ENCODE data around the gene PRKG1.

PRKG1 gene

GRCh38 chr10:51364674-51365073 is 290.4 kb downstream of the PRKG1 start:
- TF ChIP-seq CTCF (IDR thresholded peaks at IDR 0.05; ENCODE audit: low read depth, low read length) = no peak
- no peak overlapping the region for H3K4me3 ChIP-seq (ENCODE audit: low read depth, low read length)

- TF ChIP-seq CTCF (IDR thresholded peaks at IDR 0.05; ENCODE audit: low read depth, low read length) = no peak
- H3K4me3 ChIP-seq (ENCODE audit: low read depth, low read length) = no peak overlapping the region
These were observed 291.8 kb downstream of the PRKG1 start for GRCh38 chr10:51366044-51366443.

GRCh38 chr10:51367127-51367526 is 292.8 kb downstream of the PRKG1 start:
- TF ChIP-seq CTCF (IDR thresholded peaks at IDR 0.05; ENCODE audit: low read depth, low read length) = no peak
- H3K4me3 ChIP-seq (ENCODE audit: low read depth, low read length) = no peak overlapping the region

- no peak overlapping the region for H3K4me3 ChIP-seq (ENCODE audit: low read depth, low read length)
- no peak for TF ChIP-seq CTCF (IDR thresholded peaks at IDR 0.05; ENCODE audit: low read depth, low read length)
These were observed 293.4 kb downstream of the PRKG1 start for GRCh38 chr10:51367694-51368093.

GRCh38 chr10:51368943-51369342 is 294.7 kb downstream of the PRKG1 start:
- no peak overlapping the region for H3K4me3 ChIP-seq (ENCODE audit: low read depth, low read length)
- no peak for TF ChIP-seq CTCF (IDR thresholded peaks at IDR 0.05; ENCODE audit: low read depth, low read length)

- TF ChIP-seq CTCF (IDR thresholded peaks at IDR 0.05; ENCODE audit: low read depth, low read length) = no peak
- no peak overlapping the region for H3K4me3 ChIP-seq (ENCODE audit: low read depth, low read length)
These were observed 295.6 kb downstream of the PRKG1 start for GRCh38 chr10:51369903-51370302.

GRCh38 chr10:51371743-51372142 is 297.5 kb downstream of the PRKG1 start:
- no peak for TF ChIP-seq CTCF (IDR thresholded peaks at IDR 0.05; ENCODE audit: low read depth, low read length)
- H3K4me3 ChIP-seq (ENCODE audit: low read depth, low read length) = no peak overlapping the region
